HG02642 (cell line): ENCODE data around the gene FFAR1.
A peak's percentile ranks its signal among the peaks of the same experiment; 100 is the strongest.

ENCODE experiments used
- ATAC-seq: cut with Tn5 transposase; IDR thresholded peaks from one replicate; pipeline ENCODE4 v1.9.1; 2021; ENCODE audit warnings: mild to moderate bottlenecking; ENCODE audit not compliant: unreplicated experiment, poor library complexity

FFAR1 gene

GRCh38 chr19:35347171-35347929, at the start of gene FFAR1:
FFAR1 (plus strand) TSS chr19:35347902; CDS start chr19:35351552, 3,650 bp downstream.
- ATAC-seq: peak; percentile 62

GRCh38 chr19:35297922-35298321, 49.8 kb upstream of the FFAR1 start:
- no peak for ATAC-seq

- ATAC-seq: no peak
Observed at GRCh38 chr19:35298561-35298972, 49.1 kb upstream of the FFAR1 start.

- ATAC-seq: no peak
Observed at GRCh38 chr19:35299523-35300338, 48.0 kb upstream of the FFAR1 start.

- ATAC-seq: no peak
Observed at GRCh38 chr19:35300339-35300649, 47.4 kb upstream of the FFAR1 start.

- ATAC-seq: no peak
Observed at GRCh38 chr19:35301961-35302360, 45.7 kb upstream of the FFAR1 start.

- no peak for ATAC-seq
Observed at GRCh38 chr19:35302446-35302845, 45.3 kb upstream of the FFAR1 start.

GRCh38 chr19:35303357-35303915, 44.3 kb upstream of the FFAR1 start:
- no peak for ATAC-seq

GRCh38 chr19:35304036-35304435, 43.7 kb upstream of the FFAR1 start:
- ATAC-seq: no peak

GRCh38 chr19:35305181-35305580, 42.5 kb upstream of the FFAR1 start:
- ATAC-seq: no peak

GRCh38 chr19:35306473-35307246, 41.0 kb upstream of the FFAR1 start:
- no peak for ATAC-seq

GRCh38 chr19:35307931-35308330, 39.8 kb upstream of the FFAR1 start:
- ATAC-seq: no peak

- no peak for ATAC-seq
Observed at GRCh38 chr19:35308910-35309309, 38.8 kb upstream of the FFAR1 start.

- no peak for ATAC-seq
Observed at GRCh38 chr19:35309481-35310279, 38.0 kb upstream of the FFAR1 start.

GRCh38 chr19:35310331-35310730, 37.4 kb upstream of the FFAR1 start:
- no peak for ATAC-seq

- ATAC-seq: no peak
Observed at GRCh38 chr19:35310811-35311465, 36.8 kb upstream of the FFAR1 start.

GRCh38 chr19:35311901-35312665, 35.6 kb upstream of the FFAR1 start:
- ATAC-seq: no peak

- no peak for ATAC-seq
Observed at GRCh38 chr19:35313587-35313986, 34.1 kb upstream of the FFAR1 start.

- no peak for ATAC-seq
Observed at GRCh38 chr19:35314031-35314430, 33.7 kb upstream of the FFAR1 start.
